GM12801 (cell line): Measurements from ENCODE around the gene FSCB.

Source experiments
- TF ChIP-seq, protein P1 (sequence below): IDR thresholded peaks from one replicate; pipeline ENCODE4 v1.5.1; 2011; ENCODE audit warnings: control low read depth; ENCODE audit not compliant: insufficient read length; ENCODE audit errors: extremely low read depth

The FSCB gene

GRCh38 chr14:44497148-44497547, 9.9 kb downstream of the FSCB start:
- TF ChIP-seq, protein P1, sequence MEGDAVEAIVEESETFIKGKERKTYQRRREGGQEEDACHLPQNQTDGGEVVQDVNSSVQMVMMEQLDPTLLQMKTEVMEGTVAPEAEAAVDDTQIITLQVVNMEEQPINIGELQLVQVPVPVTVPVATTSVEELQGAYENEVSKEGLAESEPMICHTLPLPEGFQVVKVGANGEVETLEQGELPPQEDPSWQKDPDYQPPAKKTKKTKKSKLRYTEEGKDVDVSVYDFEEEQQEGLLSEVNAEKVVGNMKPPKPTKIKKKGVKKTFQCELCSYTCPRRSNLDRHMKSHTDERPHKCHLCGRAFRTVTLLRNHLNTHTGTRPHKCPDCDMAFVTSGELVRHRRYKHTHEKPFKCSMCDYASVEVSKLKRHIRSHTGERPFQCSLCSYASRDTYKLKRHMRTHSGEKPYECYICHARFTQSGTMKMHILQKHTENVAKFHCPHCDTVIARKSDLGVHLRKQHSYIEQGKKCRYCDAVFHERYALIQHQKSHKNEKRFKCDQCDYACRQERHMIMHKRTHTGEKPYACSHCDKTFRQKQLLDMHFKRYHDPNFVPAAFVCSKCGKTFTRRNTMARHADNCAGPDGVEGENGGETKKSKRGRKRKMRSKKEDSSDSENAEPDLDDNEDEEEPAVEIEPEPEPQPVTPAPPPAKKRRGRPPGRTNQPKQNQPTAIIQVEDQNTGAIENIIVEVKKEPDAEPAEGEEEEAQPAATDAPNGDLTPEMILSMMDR: no peak

DNA sequence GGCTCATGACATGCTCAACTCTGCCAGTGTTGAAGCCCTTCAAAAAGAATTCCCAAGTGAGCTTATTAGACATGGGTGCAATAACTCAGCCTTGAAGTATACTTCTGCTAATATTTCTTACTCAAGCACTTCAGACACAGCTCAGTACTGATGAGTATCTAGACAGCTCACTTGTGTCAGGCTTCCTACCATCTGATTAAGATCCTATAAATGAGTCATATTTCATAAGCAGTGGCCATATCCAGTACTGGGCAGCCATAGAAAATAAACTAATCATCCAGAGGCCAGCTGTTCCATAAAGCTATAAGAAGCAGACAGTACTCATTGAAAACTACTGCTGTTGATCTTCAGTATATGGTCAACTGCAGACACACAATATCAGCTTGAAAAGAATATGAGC, 12.9 kb downstream of the FSCB start:
- TF ChIP-seq, protein P1: no peak

GRCh38 chr14:44490966-44491365, 16.1 kb downstream of the FSCB start:
- TF ChIP-seq, protein P1: no peak

- TF ChIP-seq, protein P1: no peak
These were observed 29.1 kb downstream of the FSCB start for GRCh38 chr14:44477953-44478352.

DNA sequence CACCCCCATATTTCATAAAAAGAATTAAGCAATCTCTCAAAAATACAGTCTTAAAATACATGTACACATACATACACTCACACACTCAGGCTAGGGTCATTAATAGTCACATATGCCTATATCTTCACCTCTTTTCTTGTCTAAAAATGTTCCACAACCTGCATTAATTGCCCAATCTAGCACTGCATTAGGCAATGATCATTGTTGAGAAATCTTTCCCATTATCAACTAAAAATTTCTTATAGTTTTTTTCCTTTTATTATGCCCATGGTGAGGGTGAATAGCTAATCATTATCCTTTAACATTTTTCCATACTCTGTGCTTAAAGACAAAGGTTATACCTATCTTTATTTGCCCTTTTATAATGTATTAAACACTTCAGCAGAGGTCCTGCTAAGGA, 38.3 kb downstream of the FSCB start:
- TF ChIP-seq, protein P1: no peak

- TF ChIP-seq, protein P1: no peak
These were observed 43.6 kb downstream of the FSCB start for GRCh38 chr14:44463356-44464004.

GRCh38 chr14:44462381-44462780, 44.7 kb downstream of the FSCB start:
- TF ChIP-seq, protein P1: no peak
